SK-N-SH treated with all-trans-retinoic acid at 6 μM for 48 hours (cell line): ENCODE data around the gene ZAR1L.

Source experiments
- ATAC-seq: fragments of 200-7000 bp; cut with Tn5 transposase; 3 replicates; pipeline ENCODE4 v1.9.1; 2020; ENCODE audit warnings: mild to moderate bottlenecking, moderate library complexity
- BACH2 ChIP-seq: fragments of 250-450 bp; sonication (Bioruptor Pico); IDR thresholded peaks from 2 replicates; pipeline ENCODE4 v1.9.0; 2021; ENCODE audit warnings: mild to moderate bottlenecking, borderline replicate concordance
- CREB5 ChIP-seq: fragments of 250-450 bp; sonication (Bioruptor Pico); IDR thresholded peaks from 2 replicates; pipeline ENCODE4 v1.5.1; 2020; ENCODE audit warnings: low read depth, mild to moderate bottlenecking, moderate library complexity
- CSDC2 ChIP-seq: fragments of 250-450 bp; sonication (Bioruptor Pico); IDR thresholded peaks from 2 replicates; pipeline ENCODE4 v1.5.0; 2020; ENCODE audit warnings: mild to moderate bottlenecking, moderate library complexity
- CSRNP3 ChIP-seq: fragments of 250-450 bp; sonication (Bioruptor Pico); IDR thresholded peaks from 2 replicates; pipeline ENCODE4 v1.5.1; 2021; ENCODE audit warnings: mild to moderate bottlenecking, moderate library complexity
- ESRRG ChIP-seq: fragments of 250-450 bp; sonication (Bioruptor Pico); IDR thresholded peaks from 2 replicates; pipeline ENCODE4 v1.6.1; 2021; ENCODE audit warnings: mild to moderate bottlenecking
- GLIS3 ChIP-seq: fragments of 250-450 bp; sonication (Bioruptor Pico); IDR thresholded peaks from 2 replicates; pipeline ENCODE4 v1.5.0; 2020; ENCODE audit warnings: mild to moderate bottlenecking, moderate library complexity
- ISL1 ChIP-seq: fragments of 250-450 bp; sonication (Bioruptor Pico); IDR thresholded peaks from 2 replicates; pipeline ENCODE4 v2.1.2; 2022; ENCODE audit warnings: mild to moderate bottlenecking, moderate library complexity
- OSR1 ChIP-seq: fragments of 250-450 bp; sonication (Bioruptor Pico); IDR thresholded peaks from 2 replicates; pipeline ENCODE4 v1.8.0; 2022; ENCODE audit warnings: moderate library complexity, mild to moderate bottlenecking, inconsistent platforms
- PATZ1 ChIP-seq: fragments of 250-450 bp; sonication (Bioruptor Pico); IDR thresholded peaks from 2 replicates; pipeline ENCODE4 v1.8.0; 2020; ENCODE audit warnings: mild to moderate bottlenecking, moderate library complexity, borderline replicate concordance
- POU6F1 ChIP-seq: fragments of 250-450 bp; sonication (Bioruptor Pico); IDR thresholded peaks from 2 replicates; pipeline ENCODE4 v1.8.0; 2021; ENCODE audit warnings: low read depth, mild to moderate bottlenecking, moderate library complexity, borderline replicate concordance
- PPARA ChIP-seq: fragments of 250-450 bp; sonication (Bioruptor Pico); IDR thresholded peaks from 2 replicates; pipeline ENCODE4 v1.5.0; 2020; ENCODE audit warnings: mild to moderate bottlenecking, borderline replicate concordance
- RARB ChIP-seq: fragments of 250-450 bp; sonication (Bioruptor Pico); IDR thresholded peaks from 2 replicates; pipeline ENCODE4 v1.8.0; 2021; ENCODE audit warnings: mild to moderate bottlenecking, moderate library complexity
- SNAI2 ChIP-seq: fragments of 250-450 bp; sonication (Bioruptor Pico); IDR thresholded peaks from 2 replicates; pipeline ENCODE4 v1.5.0; 2020; ENCODE audit warnings: mild to moderate bottlenecking, moderate library complexity
- TCF4 ChIP-seq: fragments of 250-450 bp; sonication (Bioruptor Pico); IDR thresholded peaks from 2 replicates; pipeline ENCODE4 v1.8.0; 2021; ENCODE audit warnings: mild to moderate bottlenecking, moderate library complexity, borderline replicate concordance
- TOX ChIP-seq: fragments of 250-450 bp; sonication (Bioruptor Pico); IDR thresholded peaks from 2 replicates; pipeline ENCODE4 v1.8.0; 2021; ENCODE audit warnings: mild to moderate bottlenecking, moderate library complexity, borderline replicate concordance
- TSHZ2 ChIP-seq: fragments of 250-450 bp; sonication (Bioruptor Pico); IDR thresholded peaks from 2 replicates; pipeline ENCODE4 v1.5.0; 2020; ENCODE audit warnings: mild to moderate bottlenecking, moderate library complexity
- ZC3H10 ChIP-seq: fragments of 250-450 bp; sonication (Bioruptor Pico); IDR thresholded peaks from 2 replicates; pipeline ENCODE4 v1.5.1; 2021; ENCODE audit warnings: mild to moderate bottlenecking, moderate library complexity
- ZFP3 ChIP-seq: fragments of 250-450 bp; sonication (Bioruptor Pico); IDR thresholded peaks from 2 replicates; pipeline ENCODE4 v1.5.0; 2020; ENCODE audit warnings: mild to moderate bottlenecking, moderate library complexity
- ZFP30 ChIP-seq: fragments of 450-650 bp; formaldehyde crosslinking; IDR thresholded peaks from 2 replicates; pipeline ENCODE4 v1.5.0; 2022; ENCODE audit warnings: mild to moderate bottlenecking, moderate library complexity
- ZNF565 ChIP-seq: fragments of 450-650 bp; formaldehyde crosslinking; conservative IDR thresholded peaks from 2 replicates; pipeline ENCODE4 v1.5.0; 2020; ENCODE audit warnings: low read depth, mild to moderate bottlenecking, moderate library complexity
- ZNF70 ChIP-seq: fragments of 450-650 bp; formaldehyde crosslinking; IDR thresholded peaks from 2 replicates; pipeline ENCODE4 v1.5.0; 2020; ENCODE audit warnings: mild to moderate bottlenecking, moderate library complexity
- ZNF8 ChIP-seq: fragments of 450-650 bp; formaldehyde crosslinking; IDR thresholded peaks from 2 replicates; pipeline ENCODE4 v1.5.0; 2020; ENCODE audit warnings: mild to moderate bottlenecking, moderate library complexity

ZAR1L gene

GRCh38 chr13:32302461-32302860 is 12.7 kb downstream of the ZAR1L start:
- ATAC-seq = no peak
- TF ChIP-seq ZFP30 (no peak), ISL1 (CRISPR knock-in tag) (no peak), TOX (CRISPR knock-in tag) (no peak), PATZ1 (no peak), ZNF70 (CRISPR knock-in tag) (no peak), CSRNP3 (no peak), TCF4 (CRISPR knock-in tag) (no peak), RARB (CRISPR knock-in tag) (no peak), ZC3H10 (CRISPR knock-in tag) (no peak), CREB5 (CRISPR knock-in tag) (no peak), PPARA (CRISPR knock-in tag) (no peak), POU6F1 (CRISPR knock-in tag) (no peak), CSDC2 (CRISPR knock-in tag) (no peak), GLIS3 (CRISPR knock-in tag) (no peak), ZNF565 (no peak), BACH2 (CRISPR knock-in tag) (no peak)

- ATAC-seq = no peak
- TF ChIP-seq ISL1 (CRISPR knock-in tag) (no peak), ZFP3 (CRISPR knock-in tag) (no peak), SNAI2 (CRISPR knock-in tag) (no peak), PPARA (CRISPR knock-in tag) (no peak), ESRRG (CRISPR knock-in tag) (no peak), ZC3H10 (CRISPR knock-in tag) (no peak), TCF4 (CRISPR knock-in tag) (no peak), GLIS3 (CRISPR knock-in tag) (no peak), PATZ1 (no peak)
Observed at GRCh38 chr13:32300920-32301319, 14.2 kb downstream of the ZAR1L start.

- TF ChIP-seq ZNF8 (CRISPR knock-in tag) = no peak
- no peak for TF ChIP-seq ZFP30
- no peak for TF ChIP-seq ZNF565
- TF ChIP-seq ZC3H10 (CRISPR knock-in tag) = no peak
- no peak for TF ChIP-seq TSHZ2
- no peak for TF ChIP-seq RARB (CRISPR knock-in tag)
- no peak for TF ChIP-seq TCF4 (CRISPR knock-in tag)
- TF ChIP-seq CSDC2 (CRISPR knock-in tag) = no peak
- no peak for TF ChIP-seq TOX (CRISPR knock-in tag)
- TF ChIP-seq PATZ1 = no peak
- no peak for TF ChIP-seq OSR1 (CRISPR knock-in tag)
- no peak for ATAC-seq
Observed at GRCh38 chr13:32300406-32300805, 14.8 kb downstream of the ZAR1L start.
